ENCODE results near the gene ZDHHC11B.
"Not testable (repeated sequence)": the region's sequence is repeated elsewhere in the genome, so short reads cannot be mapped to it uniquely, and the experiment has no call there.

ZDHHC11B gene

DNA sequence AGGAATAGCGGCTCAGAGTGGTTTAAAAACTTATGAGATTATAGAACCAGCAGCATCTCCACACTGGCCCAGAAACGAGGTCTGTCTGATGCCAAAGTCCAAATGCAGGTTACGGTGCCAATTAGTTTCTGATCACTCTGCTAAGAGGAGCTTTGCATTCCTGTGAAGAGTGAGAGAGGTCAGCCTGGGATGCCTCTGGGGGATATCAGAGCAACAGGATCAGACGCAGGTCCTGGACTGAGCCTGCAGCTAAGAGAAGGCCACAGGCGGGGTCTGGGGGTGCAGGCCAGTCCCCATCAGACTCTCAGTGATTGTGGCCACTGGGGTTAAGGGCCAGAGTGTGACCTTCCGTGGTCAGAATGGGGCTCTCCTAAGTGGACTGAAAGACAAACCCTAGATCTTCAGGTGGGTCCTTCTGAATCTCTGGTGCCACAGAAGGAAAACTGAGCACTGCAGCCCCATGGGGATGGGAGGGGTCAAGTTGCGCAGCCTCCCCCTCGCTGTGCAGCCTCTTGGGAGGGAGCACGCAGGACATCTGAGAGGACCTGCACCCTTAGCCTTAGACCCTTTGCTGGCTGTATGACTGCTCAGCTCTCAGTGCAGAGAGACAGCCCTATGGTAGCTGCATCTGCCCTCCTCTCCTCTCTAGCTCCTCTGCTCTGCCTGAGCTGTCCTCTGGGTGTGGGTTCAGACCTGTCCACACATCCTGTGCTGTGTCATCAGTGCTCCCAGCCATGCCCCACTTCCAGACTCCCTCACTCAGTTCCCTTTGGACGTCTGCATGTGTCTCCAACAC is 23.4 kb upstream of the ZDHHC11B start:
- H3K9me3 ChIP-seq (ENCODE audit: control insufficient read depth, insufficient read depth, low read length); H3K4me3 ChIP-seq (ENCODE audit: low read depth, low read length); H3K4me1 ChIP-seq (ENCODE audit: control insufficient read depth, insufficient read depth, low read length); H3K9ac ChIP-seq (ENCODE audit: low read depth, low read length); H3K36me3 ChIP-seq (ENCODE audit: control insufficient read depth, insufficient read depth, low read length); H3K27ac ChIP-seq (ENCODE audit: low read depth, low read length); H3K27me3 ChIP-seq (ENCODE audit: control insufficient read depth, insufficient read depth, low read length): not testable (repeated sequence)

DNA sequence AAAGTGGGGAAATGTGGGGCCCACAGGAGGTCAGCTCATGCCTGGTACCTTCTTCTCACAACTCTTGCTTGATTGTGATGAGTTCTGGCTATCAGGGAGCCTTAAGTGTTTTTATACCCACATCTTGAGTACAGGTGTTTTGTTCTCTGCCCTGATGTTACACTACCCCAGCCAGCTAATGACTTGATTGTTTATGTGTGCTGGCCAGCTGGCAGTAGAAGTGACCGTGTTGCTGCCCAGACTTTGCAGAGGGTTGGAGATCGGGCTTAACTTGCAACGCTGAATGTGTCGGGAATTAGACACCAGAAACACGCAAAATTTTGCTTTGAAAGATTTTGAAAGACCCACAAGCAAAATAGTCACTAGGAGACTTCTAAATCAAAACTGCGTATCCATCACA is 16.9 kb upstream of the ZDHHC11B start:
- no peaks in the 10 kb centered on the region for H3K27me3 ChIP-seq (ENCODE audit: control insufficient read depth, insufficient read depth, low read length)
- no peak overlapping the region for H3K27ac ChIP-seq (ENCODE audit: low read depth, low read length)
- H3K9me3 ChIP-seq (ENCODE audit: control insufficient read depth, insufficient read depth, low read length): no peaks in the 10 kb centered on the region
- H3K36me3 ChIP-seq (ENCODE audit: control insufficient read depth, insufficient read depth, low read length): no peaks in the 10 kb centered on the region
- no peak overlapping the region for H3K9ac ChIP-seq (ENCODE audit: low read depth, low read length)
- no peaks in the 10 kb centered on the region for H3K4me1 ChIP-seq (ENCODE audit: control insufficient read depth, insufficient read depth, low read length)
- no peak overlapping the region for H3K4me3 ChIP-seq (ENCODE audit: low read depth, low read length)

DNA sequence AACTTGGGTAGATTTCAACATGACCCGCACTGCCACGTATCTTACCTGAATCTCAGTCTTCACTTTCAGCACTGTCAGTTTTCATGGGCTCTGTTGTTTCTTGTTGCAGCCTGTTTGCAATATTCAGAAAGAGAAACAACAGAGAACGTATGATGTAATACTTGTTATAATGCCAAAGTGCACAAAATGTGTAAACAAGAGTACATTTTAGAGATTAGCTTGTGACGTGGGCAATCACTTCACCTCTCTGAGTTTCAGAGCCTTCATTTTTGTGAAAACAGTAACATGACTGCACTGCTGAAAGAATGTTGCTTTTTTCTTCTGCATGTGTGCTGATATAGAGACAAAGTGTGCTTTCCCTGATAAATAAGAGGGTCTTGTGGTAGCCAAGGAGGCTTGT is 16.5 kb upstream of the ZDHHC11B start:
- not testable (repeated sequence) for H3K4me3 ChIP-seq (ENCODE audit: low read depth, low read length); H3K9ac ChIP-seq (ENCODE audit: low read depth, low read length); H3K27me3 ChIP-seq (ENCODE audit: control insufficient read depth, insufficient read depth, low read length); H3K27ac ChIP-seq (ENCODE audit: low read depth, low read length); H3K4me1 ChIP-seq (ENCODE audit: control insufficient read depth, insufficient read depth, low read length); H3K36me3 ChIP-seq (ENCODE audit: control insufficient read depth, insufficient read depth, low read length); H3K9me3 ChIP-seq (ENCODE audit: control insufficient read depth, insufficient read depth, low read length)

DNA sequence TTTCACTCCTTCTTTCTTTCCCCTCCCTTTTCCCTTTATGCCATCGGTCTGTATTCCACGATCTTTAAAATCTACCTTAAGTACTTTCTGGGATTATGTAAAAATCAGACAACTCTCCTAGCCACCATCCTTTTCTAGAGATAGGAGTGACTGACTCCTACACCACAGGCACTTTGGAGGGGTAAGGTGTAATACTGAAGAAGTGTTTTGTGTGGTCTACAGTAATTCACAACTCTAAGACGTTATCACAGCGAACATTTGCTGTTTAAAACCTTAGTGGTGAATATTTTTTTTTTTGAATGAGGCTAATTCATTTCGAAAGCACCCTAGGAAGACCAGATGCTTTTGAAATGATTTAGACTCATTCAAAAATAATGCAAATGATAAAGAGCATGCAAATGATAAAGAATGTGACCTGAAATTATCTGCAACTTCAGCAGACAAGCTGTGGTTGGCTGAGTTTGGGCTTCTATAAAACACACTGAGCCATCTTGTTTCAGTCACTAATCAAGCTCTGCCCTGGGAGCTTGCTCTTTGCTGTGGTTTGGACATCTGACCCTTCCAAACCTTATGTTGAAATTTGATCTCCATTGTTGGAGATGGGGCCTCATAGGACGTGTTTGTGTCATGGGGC is 14.1 kb upstream of the ZDHHC11B start:
- not testable (repeated sequence) for H3K4me3 ChIP-seq (ENCODE audit: low read depth, low read length); H3K4me1 ChIP-seq (ENCODE audit: control insufficient read depth, insufficient read depth, low read length); H3K27ac ChIP-seq (ENCODE audit: low read depth, low read length); H3K27me3 ChIP-seq (ENCODE audit: control insufficient read depth, insufficient read depth, low read length); H3K9ac ChIP-seq (ENCODE audit: low read depth, low read length); H3K9me3 ChIP-seq (ENCODE audit: control insufficient read depth, insufficient read depth, low read length); H3K36me3 ChIP-seq (ENCODE audit: control insufficient read depth, insufficient read depth, low read length)

- H3K4me1 ChIP-seq (ENCODE audit: control insufficient read depth, insufficient read depth, low read length); H3K36me3 ChIP-seq (ENCODE audit: control insufficient read depth, insufficient read depth, low read length); H3K9ac ChIP-seq (ENCODE audit: low read depth, low read length); H3K27ac ChIP-seq (ENCODE audit: low read depth, low read length); H3K9me3 ChIP-seq (ENCODE audit: control insufficient read depth, insufficient read depth, low read length); H3K27me3 ChIP-seq (ENCODE audit: control insufficient read depth, insufficient read depth, low read length); H3K4me3 ChIP-seq (ENCODE audit: low read depth, low read length): not testable (repeated sequence)
These were observed 13.5 kb upstream of the ZDHHC11B start for GRCh38 chr5:797986-798385.

GRCh38 chr5:795873-796272 is 11.3 kb upstream of the ZDHHC11B start:
- not testable (repeated sequence) for H3K9ac ChIP-seq (ENCODE audit: low read depth, low read length); H3K27me3 ChIP-seq (ENCODE audit: control insufficient read depth, insufficient read depth, low read length); H3K27ac ChIP-seq (ENCODE audit: low read depth, low read length); H3K4me1 ChIP-seq (ENCODE audit: control insufficient read depth, insufficient read depth, low read length); H3K36me3 ChIP-seq (ENCODE audit: control insufficient read depth, insufficient read depth, low read length); H3K4me3 ChIP-seq (ENCODE audit: low read depth, low read length)
- H3K9me3 ChIP-seq (ENCODE audit: control insufficient read depth, insufficient read depth, low read length): peaks cover 11% of the 10 kb centered on the region

DNA sequence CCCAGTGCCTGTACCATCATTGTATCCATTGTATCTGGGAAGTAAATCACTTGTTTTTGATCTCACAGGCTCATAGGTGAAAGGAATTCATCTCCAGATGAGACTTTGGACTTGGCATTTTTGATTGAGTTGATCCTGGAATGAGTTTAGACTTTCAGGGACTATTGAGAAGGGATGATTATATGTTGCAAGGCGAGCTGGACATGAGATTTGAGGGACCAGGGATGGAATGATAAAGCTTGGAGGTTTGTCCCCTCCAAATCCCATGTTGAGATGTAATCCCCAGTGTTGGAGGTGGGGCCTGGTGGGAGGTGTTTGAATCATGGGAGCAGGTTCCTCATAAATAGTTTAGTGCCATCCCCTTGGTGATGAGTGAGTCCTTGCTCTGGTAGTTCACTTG is 10.4 kb upstream of the ZDHHC11B start:
- not testable (repeated sequence) for H3K27me3 ChIP-seq (ENCODE audit: control insufficient read depth, insufficient read depth, low read length); H3K27ac ChIP-seq (ENCODE audit: low read depth, low read length); H3K36me3 ChIP-seq (ENCODE audit: control insufficient read depth, insufficient read depth, low read length); H3K4me1 ChIP-seq (ENCODE audit: control insufficient read depth, insufficient read depth, low read length); H3K4me3 ChIP-seq (ENCODE audit: low read depth, low read length); H3K9ac ChIP-seq (ENCODE audit: low read depth, low read length)
- peaks cover 11% of the 10 kb centered on the region for H3K9me3 ChIP-seq (ENCODE audit: control insufficient read depth, insufficient read depth, low read length)

DNA sequence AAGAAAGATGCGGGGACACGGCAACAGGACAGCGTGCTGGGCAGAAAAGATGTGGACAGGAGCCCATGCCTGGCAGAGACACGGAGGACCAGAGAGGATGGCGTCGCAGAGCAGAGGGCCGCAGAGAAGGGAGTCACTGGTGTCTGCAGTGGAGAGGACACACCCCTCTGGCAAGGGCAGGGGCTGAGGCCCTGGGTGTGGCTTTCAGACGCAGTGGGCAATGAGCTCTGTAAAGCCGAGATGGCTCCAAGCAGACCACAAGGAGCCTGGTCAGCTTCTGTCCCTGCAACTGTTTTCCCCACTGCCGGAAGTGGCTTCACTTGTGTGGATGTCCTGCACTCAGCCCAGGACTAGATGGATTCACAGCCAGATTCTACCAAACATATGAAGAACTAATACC is 4.2 kb upstream of the ZDHHC11B start:
- peaks cover 16% of the 10 kb centered on the region for H3K27me3 ChIP-seq (ENCODE audit: control insufficient read depth, insufficient read depth, low read length)
- peaks cover 12% of the 10 kb centered on the region for H3K9me3 ChIP-seq (ENCODE audit: control insufficient read depth, insufficient read depth, low read length)
- not testable (repeated sequence) for H3K36me3 ChIP-seq (ENCODE audit: control insufficient read depth, insufficient read depth, low read length); H3K9ac ChIP-seq (ENCODE audit: low read depth, low read length); H3K27ac ChIP-seq (ENCODE audit: low read depth, low read length); H3K4me3 ChIP-seq (ENCODE audit: low read depth, low read length); H3K4me1 ChIP-seq (ENCODE audit: control insufficient read depth, insufficient read depth, low read length)

DNA sequence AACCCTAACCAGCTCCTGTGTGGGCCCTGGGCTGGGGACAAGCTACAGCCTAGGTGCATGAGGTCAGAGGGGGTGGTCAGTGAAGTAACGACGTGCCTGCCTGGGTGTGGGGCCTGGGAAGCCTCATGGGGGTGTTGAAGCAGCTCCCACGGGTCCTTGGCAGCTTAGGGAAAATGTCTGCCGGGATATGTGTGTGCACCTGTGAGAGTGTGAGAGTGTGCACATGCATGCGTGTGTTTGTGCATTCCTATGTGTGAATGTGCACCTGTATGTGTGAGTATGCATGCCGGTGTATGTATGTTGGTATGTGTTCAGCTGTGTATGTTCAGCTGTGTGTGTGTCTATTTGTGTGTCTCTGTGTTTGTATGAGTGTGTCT is 3.3 kb upstream of the ZDHHC11B start:
- H3K4me3 ChIP-seq (ENCODE audit: low read depth, low read length); H3K9ac ChIP-seq (ENCODE audit: low read depth, low read length); H3K4me1 ChIP-seq (ENCODE audit: control insufficient read depth, insufficient read depth, low read length); H3K27ac ChIP-seq (ENCODE audit: low read depth, low read length); H3K36me3 ChIP-seq (ENCODE audit: control insufficient read depth, insufficient read depth, low read length); H3K9me3 ChIP-seq (ENCODE audit: control insufficient read depth, insufficient read depth, low read length): not testable (repeated sequence)
- H3K27me3 ChIP-seq (ENCODE audit: control insufficient read depth, insufficient read depth, low read length): peaks cover 18% of the 10 kb centered on the region

DNA sequence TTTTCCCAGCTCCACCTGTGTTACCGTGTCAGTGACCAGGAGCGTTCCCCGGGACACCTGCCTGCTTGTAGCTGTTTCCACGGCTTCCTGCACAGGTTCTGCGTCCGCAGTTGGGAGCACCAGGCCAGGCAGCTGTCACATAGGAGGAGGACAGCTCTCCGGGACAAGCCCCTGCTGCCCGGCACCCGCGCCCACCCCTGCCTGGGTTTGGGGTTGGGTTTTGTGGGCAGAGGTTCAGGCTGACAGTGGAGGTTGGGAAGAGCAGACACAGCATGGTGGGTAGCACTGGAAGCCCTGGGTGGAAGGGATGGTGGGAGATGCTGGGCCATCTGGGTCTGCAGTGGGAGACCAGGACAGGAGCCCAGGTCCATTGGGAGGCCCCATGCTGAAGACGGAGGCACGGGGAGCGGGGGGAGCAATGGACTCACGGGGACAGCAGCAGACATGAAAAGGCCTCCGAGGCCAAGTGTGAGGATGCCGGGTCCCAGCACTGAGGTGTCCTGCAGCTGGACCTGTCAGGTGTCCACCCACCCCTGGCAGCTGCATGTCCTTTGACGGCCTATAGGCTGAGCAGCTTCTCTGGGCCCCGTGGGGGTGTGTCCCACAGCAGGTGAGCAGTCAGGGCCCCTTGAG is 2.8 kb upstream of the ZDHHC11B start:
- not testable (repeated sequence) for H3K9ac ChIP-seq (ENCODE audit: low read depth, low read length); H3K27ac ChIP-seq (ENCODE audit: low read depth, low read length); H3K9me3 ChIP-seq (ENCODE audit: control insufficient read depth, insufficient read depth, low read length); H3K4me1 ChIP-seq (ENCODE audit: control insufficient read depth, insufficient read depth, low read length); H3K4me3 ChIP-seq (ENCODE audit: low read depth, low read length); H3K36me3 ChIP-seq (ENCODE audit: control insufficient read depth, insufficient read depth, low read length)
- peaks cover 18% of the 10 kb centered on the region for H3K27me3 ChIP-seq (ENCODE audit: control insufficient read depth, insufficient read depth, low read length)

DNA sequence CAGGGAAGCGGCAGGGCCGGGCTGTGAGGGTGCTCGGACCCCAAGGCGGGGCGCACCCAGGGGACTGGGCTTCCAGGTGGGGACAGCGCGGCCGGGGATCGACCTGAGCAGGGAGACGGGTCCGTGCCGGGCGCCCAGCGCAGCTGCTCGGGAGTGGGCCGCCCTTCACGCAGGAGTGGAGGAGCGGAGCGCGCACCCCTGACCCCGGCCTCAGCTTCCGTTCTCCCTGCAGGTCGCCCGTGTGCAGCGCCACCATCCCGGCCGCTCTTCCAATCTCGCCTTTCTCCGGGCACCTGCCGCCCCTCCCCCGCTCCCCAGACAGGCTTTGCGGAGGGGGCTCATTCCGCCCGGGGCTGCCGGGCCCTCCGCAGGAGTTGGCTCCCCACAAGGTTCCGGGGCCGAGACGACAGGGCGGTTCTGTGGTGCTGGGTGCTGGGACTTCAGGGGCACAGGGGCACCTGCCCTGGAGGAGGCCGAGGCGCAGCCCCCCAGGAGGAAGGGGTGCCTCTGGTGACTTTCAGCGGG is 714 bp upstream of the ZDHHC11B start:
- not testable (repeated sequence) for H3K9me3 ChIP-seq (ENCODE audit: control insufficient read depth, insufficient read depth, low read length); H3K4me1 ChIP-seq (ENCODE audit: control insufficient read depth, insufficient read depth, low read length); H3K36me3 ChIP-seq (ENCODE audit: control insufficient read depth, insufficient read depth, low read length); H3K27ac ChIP-seq (ENCODE audit: low read depth, low read length); H3K9ac ChIP-seq (ENCODE audit: low read depth, low read length)
- Histone ChIP-seq H3K4me3 (ENCODE audit: low read depth, low read length) (peak overlapping the region; percentile 56), H3K27me3 (ENCODE audit: control insufficient read depth, insufficient read depth, low read length) (peaks cover 18% of the 10 kb centered on the region)
